Measurements from ENCODE around the gene NMD3. TPM values are rescaled to one million over a fixed set of nuclear protein-coding genes. Genes with fewer than 3 reads are reported as not detected.

The NMD3 gene
- total RNA-seq, 1 experiment from 2014 or later: 56.3 TPM

GRCh38 chr3:161284989-161285388 lies 63.9 kb downstream of the NMD3 start:
- TF ChIP-seq JAZF1 (CRISPR knock-in tag; IDR thresholded peaks at IDR 0.05): no peak
- TF ChIP-seq CREM (CRISPR knock-in tag; IDR thresholded peaks at IDR 0.05): no peak
- no peak for TF ChIP-seq RORB (CRISPR knock-in tag; IDR thresholded peaks at IDR 0.05)
- TF ChIP-seq E2F5 (CRISPR knock-in tag; IDR thresholded peaks at IDR 0.05): no peak
- no peak for TF ChIP-seq OVOL2 (CRISPR knock-in tag; IDR thresholded peaks at IDR 0.05; ENCODE audit: borderline replicate concordance)
- no peak for TF ChIP-seq GABPB1 (CRISPR knock-in tag; IDR thresholded peaks at IDR 0.05)
- TF ChIP-seq NR1H2 (CRISPR knock-in tag; IDR thresholded peaks at IDR 0.05): no peak
- TF ChIP-seq MLX (CRISPR knock-in tag; IDR thresholded peaks at IDR 0.05): no peak
- no peak for TF ChIP-seq TEAD1 (CRISPR knock-in tag; IDR thresholded peaks at IDR 0.05)
- TF ChIP-seq NFYB (CRISPR knock-in tag; conservative IDR thresholded peaks at IDR 0.05; ENCODE audit: low read depth): no peak
- no peak for TF ChIP-seq AFF4 (CRISPR knock-in tag; IDR thresholded peaks at IDR 0.05; ENCODE audit: borderline replicate concordance)
- no peak for TF ChIP-seq ERG (CRISPR knock-in tag; IDR thresholded peaks at IDR 0.05)
- no peak for TF ChIP-seq FOXP1 (CRISPR knock-in tag; IDR thresholded peaks at IDR 0.05; ENCODE audit: borderline replicate concordance)
- TF ChIP-seq SP1 (CRISPR knock-in tag; conservative IDR thresholded peaks at IDR 0.05): no peak
- TF ChIP-seq MYBL2 (CRISPR knock-in tag; IDR thresholded peaks at IDR 0.05): no peak
- peaks cover 24% of the 10 kb centered on the region for H3K36me3 Mint-ChIP-seq
- CTCF ChIA-PET: interaction anchor here (0.7 kb wide), 1 partner anchor 10 kb away, joined by 3 read pairs; no protein-coding TSS in a partner anchor
- no peaks in the 10 kb centered on the region for H3K27me3 Mint-ChIP-seq (ENCODE audit: low read depth)
- POLR2A ChIA-PET: no interaction called here
- H3K4me3 Mint-ChIP-seq: no peak overlapping the region
- no peaks in the 10 kb centered on the region for H3K4me1 Mint-ChIP-seq
- H3K27ac Mint-ChIP-seq: no peak overlapping the region
- H3K9me3 Mint-ChIP-seq: peaks cover 37% of the 10 kb centered on the region
- ATAC-seq (no peak), DNase-seq (ENCODE audit: low spot score) (no peak)

- ATAC-seq (no peak), DNase-seq (ENCODE audit: low spot score) (no peak)
- Mint-ChIP-seq H3K9me3 (peaks cover 8% of the 10 kb centered on the region; the same call in 1 of the 2 replicates), H3K4me3 (no peak overlapping the region), H3K4me1 (no peaks in the 10 kb centered on the region), H3K27me3 (ENCODE audit: low read depth) (no peaks in the 10 kb centered on the region), H3K36me3 (no peaks in the 10 kb centered on the region), H3K27ac (no peak overlapping the region)
- no peak for TF ChIP-seq ZNF671 (CRISPR knock-in tag; IDR thresholded peaks at IDR 0.05)
- TF ChIP-seq TEAD1 (CRISPR knock-in tag; IDR thresholded peaks at IDR 0.05): no peak
- no peak for TF ChIP-seq SOX15 (CRISPR knock-in tag; IDR thresholded peaks at IDR 0.05)
- no peak for TF ChIP-seq USF2 (CRISPR knock-in tag; IDR thresholded peaks at IDR 0.05)
- TF ChIP-seq NFATC4 (CRISPR knock-in tag; IDR thresholded peaks at IDR 0.05): no peak
- no peak for TF ChIP-seq HMGXB4 (CRISPR knock-in tag; IDR thresholded peaks at IDR 0.05)
- no peak for TF ChIP-seq ERG (CRISPR knock-in tag; IDR thresholded peaks at IDR 0.05)
- TF ChIP-seq AFF4 (CRISPR knock-in tag; IDR thresholded peaks at IDR 0.05; ENCODE audit: borderline replicate concordance): no peak
- no peak for TF ChIP-seq OVOL2 (CRISPR knock-in tag; IDR thresholded peaks at IDR 0.05; ENCODE audit: borderline replicate concordance)
- TF ChIP-seq JAZF1 (CRISPR knock-in tag; IDR thresholded peaks at IDR 0.05): no peak
- POLR2A ChIA-PET: no interaction called here
- CTCF ChIA-PET: interaction anchor here (1.0 kb wide), 1 partner anchor 15 kb away, joined by 3 read pairs; no protein-coding TSS in a partner anchor
Measured at GRCh38 chr3:161289174-161289573, 68.1 kb downstream of the NMD3 start.
